Measurements from ENCODE around the gene IL13.
"Not testable (repeated sequence)": the region's sequence is repeated elsewhere in the genome, so short reads cannot be mapped to it uniquely, and the experiment has no call there.

DNA sequence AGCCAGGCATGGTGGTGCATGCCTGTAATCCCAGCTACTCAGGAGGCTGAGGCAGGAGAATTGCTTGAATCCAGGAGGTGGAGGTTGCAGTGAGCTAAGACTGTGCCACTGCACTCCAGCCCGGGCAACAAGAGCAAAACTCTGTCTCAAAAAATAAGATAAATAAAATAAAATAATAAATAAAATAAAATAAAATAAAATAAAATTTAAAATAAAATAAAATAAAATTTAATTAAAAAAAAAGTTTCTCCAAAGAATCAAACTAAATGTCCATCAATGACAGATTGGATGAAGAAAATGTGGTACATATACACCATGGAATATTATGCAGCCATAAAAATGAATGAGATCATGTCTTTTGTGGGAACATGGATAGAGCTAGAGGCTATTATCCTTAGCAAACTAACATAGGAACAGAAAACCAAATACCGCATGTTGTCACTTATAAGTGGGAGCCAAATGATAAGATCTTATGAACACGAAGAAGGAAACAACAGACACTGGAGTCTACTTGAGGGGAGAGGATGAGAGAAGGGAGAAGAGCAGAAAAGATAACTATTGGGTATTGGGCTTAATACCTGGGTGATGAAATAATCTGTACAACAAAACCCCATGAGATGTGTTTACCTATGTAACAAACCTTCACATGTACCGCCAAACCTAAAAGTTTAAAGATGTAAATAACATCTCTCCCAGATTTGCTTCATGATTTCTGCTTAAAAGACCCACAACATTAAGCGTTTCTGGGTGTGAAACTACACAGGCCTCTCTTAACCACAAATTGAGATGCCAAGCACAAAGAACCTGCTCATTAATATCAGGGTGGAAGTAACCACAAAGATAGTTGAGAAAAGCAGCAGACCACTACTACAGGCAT lies 34.0 kb downstream of the IL13 start:
- TF ChIP-seq POLR2A (IDR thresholded peaks at IDR 0.05; ENCODE audit: low read depth); POLR2AphosphoS5 (IDR thresholded peaks at IDR 0.05): not testable (repeated sequence)
- TF ChIP-seq, protein P1, sequence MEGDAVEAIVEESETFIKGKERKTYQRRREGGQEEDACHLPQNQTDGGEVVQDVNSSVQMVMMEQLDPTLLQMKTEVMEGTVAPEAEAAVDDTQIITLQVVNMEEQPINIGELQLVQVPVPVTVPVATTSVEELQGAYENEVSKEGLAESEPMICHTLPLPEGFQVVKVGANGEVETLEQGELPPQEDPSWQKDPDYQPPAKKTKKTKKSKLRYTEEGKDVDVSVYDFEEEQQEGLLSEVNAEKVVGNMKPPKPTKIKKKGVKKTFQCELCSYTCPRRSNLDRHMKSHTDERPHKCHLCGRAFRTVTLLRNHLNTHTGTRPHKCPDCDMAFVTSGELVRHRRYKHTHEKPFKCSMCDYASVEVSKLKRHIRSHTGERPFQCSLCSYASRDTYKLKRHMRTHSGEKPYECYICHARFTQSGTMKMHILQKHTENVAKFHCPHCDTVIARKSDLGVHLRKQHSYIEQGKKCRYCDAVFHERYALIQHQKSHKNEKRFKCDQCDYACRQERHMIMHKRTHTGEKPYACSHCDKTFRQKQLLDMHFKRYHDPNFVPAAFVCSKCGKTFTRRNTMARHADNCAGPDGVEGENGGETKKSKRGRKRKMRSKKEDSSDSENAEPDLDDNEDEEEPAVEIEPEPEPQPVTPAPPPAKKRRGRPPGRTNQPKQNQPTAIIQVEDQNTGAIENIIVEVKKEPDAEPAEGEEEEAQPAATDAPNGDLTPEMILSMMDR (IDR thresholded peaks at IDR 0.05): not testable (repeated sequence)

All from esophagus muscularis mucosa (tissue), 3 donors.